ENCODE data around the gene FAM170A. TPM values are rescaled to one million over a fixed set of nuclear protein-coding genes. Genes with fewer than 3 reads are reported as not detected.

Gene FAM170A
- total and polyA plus RNA-seq, 2 experiments from 2014 or later: not detected

GRCh38 chr5:119630752-119631440 lies 1.5 kb downstream of the FAM170A start:
- in situ Hi-C loops (cut with MboI): loop anchor here (25.0 kb wide), 1 partner anchor 94 kb away; no protein-coding TSS in a partner anchor
- no peak overlapping the region for H3K9ac ChIP-seq

DNA sequence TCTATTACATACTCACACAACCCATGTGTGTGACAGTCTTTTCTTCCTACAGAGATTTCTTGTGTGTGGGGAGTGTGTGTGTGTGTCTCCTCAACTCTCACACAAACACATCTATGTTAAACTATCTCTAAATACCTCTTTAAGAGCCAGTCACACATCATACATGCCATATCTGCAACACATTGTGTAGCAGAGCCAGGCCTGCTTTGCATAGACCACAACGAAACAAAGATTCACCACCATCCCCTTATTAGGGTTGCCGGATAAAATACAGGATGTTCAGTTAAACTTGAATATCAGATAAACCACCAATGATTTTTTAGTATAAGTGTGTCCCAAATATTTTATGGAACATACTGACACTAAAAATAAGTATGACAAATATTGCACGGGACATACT lies 2.3 kb downstream of the FAM170A start:
- Histone ChIP-seq H4K20me1 (ENCODE audit: insufficient read depth) (no peaks in the 10 kb centered on the region), H3K27ac (no peak overlapping the region), H3F3A (ENCODE audit: insufficient read depth) (no peaks in the 10 kb centered on the region), H3K79me2 (ENCODE audit: insufficient read depth) (no peaks in the 10 kb centered on the region), H3K9me2 (ENCODE audit: insufficient read depth) (no peaks in the 10 kb centered on the region), H3K27me3 (replicated peaks; ENCODE audit: insufficient read depth) (no peaks in the 10 kb centered on the region), H3K36me3 (ENCODE audit: low read depth) (no peaks in the 10 kb centered on the region), H3K9me3 (ENCODE audit: low read depth) (no peaks in the 10 kb centered on the region), H2AFZ (no peak overlapping the region), H3K9ac (no peak overlapping the region), H3K4me1 (ENCODE audit: insufficient read depth) (no peaks in the 10 kb centered on the region), H3K4me3 (no peak overlapping the region), H3K4me2 (ENCODE audit: unreplicated experiment) (no peak overlapping the region)
- 60 to 64% methylated on average over 3 of the region's 3 CpGs for WGBS, 2 experiments (ENCODE audit: low coverage in 1 of 2, low lambda C conversion rate in 2 of 2, missing lambda C conversion rate in 2 of 2)
- in situ Hi-C loops (cut with MboI): loop anchor here (25.0 kb wide), 1 partner anchor 94 kb away; no protein-coding TSS in a partner anchor
- DNase-seq: no peak
- TF ChIP-seq EZH2phosphoT487 (IDR thresholded peaks at IDR 0.05; ENCODE audit: insufficient read depth, low read depth) (no peak), EZH2 (IDR thresholded peaks at IDR 0.05; ENCODE audit: insufficient read depth, poor library complexity, severe bottlenecking) (no peak)

More at GRCh38 chr5:119630752-119631440, 1.5 kb downstream of the FAM170A start:
- DNase-seq: no peak
- WGBS, 2 experiments (ENCODE audit: low coverage in 1 of 2, low lambda C conversion rate in 2 of 2, missing lambda C conversion rate in 2 of 2): 42% methylated on average over 9 of the region's 9 CpGs
- H3K9me3 ChIP-seq (ENCODE audit: low read depth): no peaks in the 10 kb centered on the region
- no peak for TF ChIP-seq EZH2phosphoT487 (IDR thresholded peaks at IDR 0.05; ENCODE audit: insufficient read depth, low read depth)
- no peak for TF ChIP-seq EZH2 (IDR thresholded peaks at IDR 0.05; ENCODE audit: insufficient read depth, poor library complexity, severe bottlenecking)
- no peaks in the 10 kb centered on the region for H3K9me2 ChIP-seq (ENCODE audit: insufficient read depth)
- no peaks in the 10 kb centered on the region for H3K4me1 ChIP-seq (ENCODE audit: insufficient read depth)
- no peaks in the 10 kb centered on the region for H3F3A ChIP-seq (ENCODE audit: insufficient read depth)
- H4K20me1 ChIP-seq (ENCODE audit: insufficient read depth): no peaks in the 10 kb centered on the region
- H3K4me2 ChIP-seq (ENCODE audit: unreplicated experiment): no peak overlapping the region
- H3K79me2 ChIP-seq (ENCODE audit: insufficient read depth): no peaks in the 10 kb centered on the region
- H2AFZ ChIP-seq: no peak overlapping the region
- H3K27ac ChIP-seq: no peak overlapping the region
- H3K36me3 ChIP-seq (ENCODE audit: low read depth): no peaks in the 10 kb centered on the region
- H3K4me3 ChIP-seq: no peak overlapping the region
- H3K27me3 ChIP-seq (replicated peaks; ENCODE audit: insufficient read depth): no peaks in the 10 kb centered on the region

- H2AFZ ChIP-seq: no peak overlapping the region
- no peak for DNase-seq
- H3K36me3 ChIP-seq (ENCODE audit: low read depth): no peaks in the 10 kb centered on the region
- H3K9me2 ChIP-seq (ENCODE audit: insufficient read depth): no peaks in the 10 kb centered on the region
- H3K9ac ChIP-seq: no peak overlapping the region
- in situ Hi-C loops (cut with MboI): no loop called here
- no peaks in the 10 kb centered on the region for H3F3A ChIP-seq (ENCODE audit: insufficient read depth)
- H3K27ac ChIP-seq: no peak overlapping the region
- TF ChIP-seq EZH2phosphoT487 (IDR thresholded peaks at IDR 0.05; ENCODE audit: insufficient read depth, low read depth) (no peak), EZH2 (IDR thresholded peaks at IDR 0.05; ENCODE audit: insufficient read depth, poor library complexity, severe bottlenecking) (no peak)
- H3K9me3 ChIP-seq (ENCODE audit: low read depth): no peaks in the 10 kb centered on the region
- no peaks in the 10 kb centered on the region for H3K79me2 ChIP-seq (ENCODE audit: insufficient read depth)
- no peaks in the 10 kb centered on the region for H3K27me3 ChIP-seq (replicated peaks; ENCODE audit: insufficient read depth)
- H3K4me1 ChIP-seq (ENCODE audit: insufficient read depth): no peaks in the 10 kb centered on the region
- no peak overlapping the region for H3K4me2 ChIP-seq (ENCODE audit: unreplicated experiment)
- H3K4me3 ChIP-seq: no peak overlapping the region
- no peaks in the 10 kb centered on the region for H4K20me1 ChIP-seq (ENCODE audit: insufficient read depth)
These were observed 22.1 kb downstream of the FAM170A start for GRCh38 chr5:119651486-119651885.

GRCh38 chr5:119655061-119655460 lies 25.7 kb downstream of the FAM170A start:
- Histone ChIP-seq H3K9me2 (ENCODE audit: insufficient read depth) (no peaks in the 10 kb centered on the region), H3K4me3 (no peak overlapping the region), H3K9me3 (ENCODE audit: low read depth) (no peaks in the 10 kb centered on the region), H3K4me2 (ENCODE audit: unreplicated experiment) (no peak overlapping the region), H3K27ac (no peak overlapping the region), H4K20me1 (ENCODE audit: insufficient read depth) (no peaks in the 10 kb centered on the region), H3K4me1 (ENCODE audit: insufficient read depth) (no peaks in the 10 kb centered on the region), H3K79me2 (ENCODE audit: insufficient read depth) (no peaks in the 10 kb centered on the region), H3K9ac (no peak overlapping the region), H3K27me3 (replicated peaks; ENCODE audit: insufficient read depth) (no peaks in the 10 kb centered on the region), H2AFZ (no peak overlapping the region), H3K36me3 (ENCODE audit: low read depth) (no peaks in the 10 kb centered on the region), H3F3A (ENCODE audit: insufficient read depth) (no peaks in the 10 kb centered on the region)
- in situ Hi-C loops (cut with MboI): no loop called here
- 65% methylated on average over 2 of the region's 2 CpGs for WGBS, 2 experiments (ENCODE audit: low coverage in 1 of 2, low lambda C conversion rate in 2 of 2, missing lambda C conversion rate in 2 of 2)
- TF ChIP-seq EZH2 (IDR thresholded peaks at IDR 0.05; ENCODE audit: insufficient read depth, poor library complexity, severe bottlenecking): no peak
- no peak for TF ChIP-seq EZH2phosphoT487 (IDR thresholded peaks at IDR 0.05; ENCODE audit: insufficient read depth, low read depth)
- DNase-seq: peak; percentile 33

DNA sequence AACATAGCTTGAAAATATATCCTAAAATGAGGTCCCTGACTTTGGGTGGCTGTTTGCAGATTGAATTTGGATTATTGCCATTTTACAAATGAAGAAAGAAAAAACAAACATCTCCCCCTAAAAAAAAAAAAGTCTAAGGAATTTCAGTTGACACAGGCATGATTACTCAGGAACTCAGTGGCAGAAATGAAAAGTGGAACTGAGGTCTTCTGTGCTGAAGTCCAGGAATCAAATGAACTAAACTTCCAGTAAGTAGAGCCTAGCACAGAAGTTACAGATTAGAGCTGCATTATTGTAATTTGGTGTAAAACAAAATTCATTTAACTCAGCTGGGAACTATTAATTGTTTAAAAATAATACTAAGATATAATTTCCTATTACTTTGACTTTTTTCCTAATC lies 26.7 kb downstream of the FAM170A start:
- H3K4me2 ChIP-seq (ENCODE audit: unreplicated experiment): no peak overlapping the region
- in situ Hi-C loops (cut with MboI): no loop called here
- H3K4me1 ChIP-seq (ENCODE audit: insufficient read depth): no peaks in the 10 kb centered on the region
- TF ChIP-seq EZH2phosphoT487 (IDR thresholded peaks at IDR 0.05; ENCODE audit: insufficient read depth, low read depth) (no peak), EZH2 (IDR thresholded peaks at IDR 0.05; ENCODE audit: insufficient read depth, poor library complexity, severe bottlenecking) (no peak)
- no peaks in the 10 kb centered on the region for H3F3A ChIP-seq (ENCODE audit: insufficient read depth)
- no peak for DNase-seq
- no peak overlapping the region for H3K9ac ChIP-seq
- H3K4me3 ChIP-seq: no peak overlapping the region
- H3K27me3 ChIP-seq (replicated peaks; ENCODE audit: insufficient read depth): no peaks in the 10 kb centered on the region
- no peaks in the 10 kb centered on the region for H3K36me3 ChIP-seq (ENCODE audit: low read depth)
- no peak overlapping the region for H2AFZ ChIP-seq
- H3K9me3 ChIP-seq (ENCODE audit: low read depth): no peaks in the 10 kb centered on the region
- H4K20me1 ChIP-seq (ENCODE audit: insufficient read depth): no peaks in the 10 kb centered on the region
- no peaks in the 10 kb centered on the region for H3K9me2 ChIP-seq (ENCODE audit: insufficient read depth)
- no peak overlapping the region for H3K27ac ChIP-seq
- no peaks in the 10 kb centered on the region for H3K79me2 ChIP-seq (ENCODE audit: insufficient read depth)

Data from GM23248 (cell line).